Measurements from ENCODE around the gene OSGEP. TPM values are rescaled to one million over a fixed set of nuclear protein-coding genes. Genes with fewer than 3 reads are reported as not detected.

The OSGEP gene
- total RNA-seq, 4 donors from 2014 or later: 56.7 to 88.8 (median 75.0) TPM

DNA sequence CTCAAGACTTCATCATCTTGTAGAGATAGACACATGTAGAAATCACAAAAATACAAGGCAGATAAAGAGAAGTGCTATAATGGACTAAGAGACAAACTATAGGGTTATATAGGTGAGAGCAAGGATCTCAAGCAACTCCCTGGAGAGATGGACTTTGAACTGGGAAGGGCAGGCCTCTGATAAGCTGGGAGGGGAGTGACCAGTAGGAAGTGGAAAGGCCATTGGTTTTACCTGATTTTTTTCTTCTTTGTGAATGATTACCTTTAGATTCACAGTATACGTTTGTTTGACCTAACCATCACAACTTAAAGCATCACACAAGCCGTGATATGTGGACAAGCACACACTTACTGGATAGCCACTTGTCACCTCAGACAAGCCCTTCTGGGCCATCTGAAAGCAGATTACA, 36.1 kb downstream of the OSGEP start:
- intact Hi-C loops (cut with DNase I): loop anchor here (10.0 kb wide), 1 partner anchor 46 kb away; the partner anchor contains the start of genes PIP4P1 and PNP
- H3K36me3 ChIP-seq: no peaks in the 10 kb centered on the region
- no peak for DNase-seq
- no peaks in the 10 kb centered on the region for H3K9me3 ChIP-seq
- 88 to 89% methylated on average over 2 of the region's 2 CpGs for WGBS, 2 donors
- H3K4me1 ChIP-seq: peaks cover 5 to 11% of the 10 kb centered on the region in 2 donors
- TF ChIP-seq CTCF (IDR thresholded peaks at IDR 0.05): no peak
- no peak for TF ChIP-seq POLR2A (IDR thresholded peaks at IDR 0.05)
- H3K27me3 ChIP-seq: no peaks in the 10 kb centered on the region
- H3K4me3 ChIP-seq (replicated peaks in 1 of 3): no peak overlapping the region
- no peak overlapping the region for H3K27ac ChIP-seq

DNA sequence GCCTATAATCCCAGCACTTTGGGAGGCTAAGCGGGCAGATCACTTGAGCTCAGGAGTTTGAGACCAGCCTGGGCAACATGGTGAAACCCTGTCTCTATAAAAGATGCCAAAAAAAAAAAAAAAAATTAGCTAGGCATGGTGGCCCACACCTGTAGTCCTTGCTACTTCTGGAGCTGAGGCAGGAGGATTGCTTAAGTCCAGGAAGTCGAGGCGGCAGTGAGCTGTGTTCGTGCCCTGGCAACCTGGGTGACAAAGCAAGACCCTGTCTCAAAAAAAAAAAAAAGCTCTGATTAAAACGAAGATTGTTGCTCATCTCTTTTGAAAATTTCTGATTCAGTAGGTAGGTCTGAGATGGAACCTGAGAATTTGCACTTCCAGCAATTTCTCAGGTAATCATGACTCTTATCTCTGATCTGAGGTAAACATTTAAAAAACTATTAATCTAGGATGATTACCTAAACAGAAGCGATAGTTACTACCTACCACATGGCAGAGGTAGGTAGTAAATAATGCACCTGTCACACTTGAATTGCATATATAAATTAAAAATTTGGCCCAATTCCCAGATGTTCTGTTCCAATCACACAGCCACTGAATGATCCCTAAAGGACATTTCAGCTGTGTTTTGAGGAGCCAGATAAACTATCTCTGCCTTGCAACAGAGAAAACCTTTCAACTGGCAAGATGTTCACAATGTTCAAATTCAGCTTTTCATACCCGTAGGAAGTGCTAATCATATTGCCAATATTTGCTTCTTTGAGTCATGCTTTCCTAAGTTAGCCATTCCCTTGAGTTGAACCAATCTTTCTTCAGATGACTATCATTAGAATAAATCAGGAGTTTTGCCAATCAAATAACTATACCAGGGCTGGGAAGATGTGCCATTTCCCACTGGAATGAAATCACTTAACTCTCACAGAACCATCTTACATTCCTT, 37.1 kb downstream of the OSGEP start:
- peaks cover 5 to 11% of the 10 kb centered on the region in 2 donors for H3K4me1 ChIP-seq
- no peak overlapping the region for H3K4me3 ChIP-seq (replicated peaks in 1 of 3)
- intact Hi-C loops (cut with DNase I): loop anchor here (10.0 kb wide), 1 partner anchor 47 kb away; the partner anchor contains the start of genes PIP4P1 and PNP
- WGBS, 2 donors: 85 to 88% methylated on average over 7 of the region's 7 CpGs
- no peak overlapping the region for H3K27ac ChIP-seq
- H3K27me3 ChIP-seq: no peaks in the 10 kb centered on the region
- H3K9me3 ChIP-seq: no peaks in the 10 kb centered on the region
- DNase-seq: no peak
- H3K36me3 ChIP-seq: no peaks in the 10 kb centered on the region
- TF ChIP-seq POLR2A (IDR thresholded peaks at IDR 0.05) (no peak), CTCF (IDR thresholded peaks at IDR 0.05) (no peak)

DNA sequence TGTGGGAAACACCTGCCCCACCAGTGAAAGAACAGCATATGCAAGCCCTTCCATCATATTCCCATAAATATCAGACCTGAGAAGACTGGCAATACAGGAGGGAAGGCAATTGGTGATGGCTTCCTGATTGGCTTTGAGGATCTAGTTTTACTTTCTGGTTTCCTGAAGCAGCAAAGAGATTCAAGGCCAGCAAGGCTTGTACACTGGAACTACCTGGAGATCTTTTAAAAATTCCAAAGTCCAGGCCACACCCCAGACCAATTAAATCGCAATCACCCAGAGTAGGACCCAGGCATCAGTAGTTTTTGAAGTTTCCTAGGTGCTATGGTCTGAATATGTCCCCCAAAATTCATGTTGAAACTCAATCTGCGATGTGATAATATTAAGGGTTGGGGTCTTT, 38.4 kb downstream of the OSGEP start:
- TF ChIP-seq POLR2A (IDR thresholded peaks at IDR 0.05) (no peak), CTCF (IDR thresholded peaks at IDR 0.05) (no peak)
- Histone ChIP-seq H3K36me3 (no peaks in the 10 kb centered on the region), H3K4me3 (replicated peaks in 1 of 3) (no peak overlapping the region), H3K4me1 (peaks cover 5 to 11% of the 10 kb centered on the region in 2 donors), H3K27me3 (no peaks in the 10 kb centered on the region), H3K9me3 (no peaks in the 10 kb centered on the region), H3K27ac (peak overlapping the region in 1 of 3 donors; percentile 35)
- WGBS, 2 donors: 94 to 95% methylated on average over 2 of the region's 2 CpGs
- DNase-seq: no peak
- intact Hi-C loops (cut with DNase I): loop anchor here (10.0 kb wide), 1 partner anchor 49 kb away; the partner anchor contains the start of genes PIP4P1 and PNP

DNA sequence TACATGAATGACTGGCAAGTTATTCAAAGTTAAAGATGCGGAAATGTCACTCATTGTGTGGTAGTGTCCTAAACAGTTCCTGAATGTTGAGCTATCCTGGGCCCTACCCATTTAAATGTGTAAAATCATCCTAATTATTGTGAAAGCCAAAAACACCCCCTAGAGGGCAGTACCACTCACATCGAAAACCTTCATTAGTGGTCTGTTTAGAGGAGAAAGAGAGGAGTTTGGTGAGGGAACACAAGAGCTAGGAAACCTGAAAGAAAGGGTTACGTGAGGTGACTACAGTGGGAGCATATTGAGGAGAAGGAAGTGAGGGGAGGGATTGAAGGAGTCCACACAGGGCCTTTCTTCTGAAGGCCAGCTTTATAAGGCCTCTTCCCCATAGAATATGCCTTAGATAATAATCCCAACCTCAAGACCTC, 38.8 kb downstream of the OSGEP start:
- Histone ChIP-seq H3K4me1 (peaks cover 5 to 11% of the 10 kb centered on the region in 2 donors), H3K36me3 (no peaks in the 10 kb centered on the region), H3K27me3 (no peaks in the 10 kb centered on the region), H3K9me3 (no peaks in the 10 kb centered on the region), H3K27ac (peak overlapping the region in 1 of 3 donors; percentile 35), H3K4me3 (replicated peaks in 1 of 3) (no peak overlapping the region)
- WGBS, 2 donors: 47 to 62% methylated on average over 3 of the region's 3 CpGs
- intact Hi-C loops (cut with DNase I): loop anchor here (10.0 kb wide), 1 partner anchor 49 kb away; the partner anchor contains the start of genes PIP4P1 and PNP
- TF ChIP-seq CTCF (IDR thresholded peaks at IDR 0.05): peak in 5 of 6 experiments; percentile 49 to 61 (median 57)
- no peak for TF ChIP-seq POLR2A (IDR thresholded peaks at IDR 0.05)
- DNase-seq: peak; percentile 15 to 17

DNA sequence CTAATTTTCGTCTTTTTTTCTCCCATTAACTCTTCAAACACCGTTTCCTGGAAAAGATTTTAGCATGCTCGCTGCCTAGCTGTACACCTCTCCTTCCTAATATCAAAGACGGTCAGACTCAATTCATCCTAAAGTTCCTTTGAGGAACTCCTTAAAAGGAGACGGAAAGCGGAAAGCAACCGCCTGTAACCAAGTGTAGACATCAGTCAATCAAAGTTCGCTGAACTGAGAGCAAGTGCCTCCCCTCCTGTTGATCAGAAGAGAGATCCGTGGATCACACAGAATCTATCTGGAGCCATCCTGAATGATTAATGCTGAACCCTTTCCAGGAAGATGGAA, 40.9 kb downstream of the OSGEP start:
- no peaks in the 10 kb centered on the region for H3K27me3 ChIP-seq
- H3K36me3 ChIP-seq: no peaks in the 10 kb centered on the region
- peaks cover 5 to 11% of the 10 kb centered on the region in 2 donors for H3K4me1 ChIP-seq
- 1 to 4% methylated on average over 9 of the region's 9 CpGs for WGBS, 2 donors
- no peaks in the 10 kb centered on the region for H3K9me3 ChIP-seq
- intact Hi-C loops (cut with DNase I): loop anchor here (5.0 to 10.0 kb wide), 2 partner anchors 51 to 194 kb away; partner anchors contain the start of genes PIP4P1 and PNP
- peak; percentile 12 to 13 for DNase-seq
- H3K4me3 ChIP-seq (replicated peaks in 1 of 3): peak overlapping the region; percentile 1 to 76 (median 57)
- TF ChIP-seq POLR2A (IDR thresholded peaks at IDR 0.05) (no peak), CTCF (IDR thresholded peaks at IDR 0.05) (no peak)
- peak overlapping the region; percentile 93 to 98 (median 94) for H3K27ac ChIP-seq

Measured in thyroid gland (tissue), 4 donors.